ENCODE measurements around the gene ADAMTSL1.
"Not testable (repeated sequence)": the region's sequence is repeated elsewhere in the genome, so short reads cannot be mapped to it uniquely, and the experiment has no call there.

The ADAMTSL1 gene

DNA sequence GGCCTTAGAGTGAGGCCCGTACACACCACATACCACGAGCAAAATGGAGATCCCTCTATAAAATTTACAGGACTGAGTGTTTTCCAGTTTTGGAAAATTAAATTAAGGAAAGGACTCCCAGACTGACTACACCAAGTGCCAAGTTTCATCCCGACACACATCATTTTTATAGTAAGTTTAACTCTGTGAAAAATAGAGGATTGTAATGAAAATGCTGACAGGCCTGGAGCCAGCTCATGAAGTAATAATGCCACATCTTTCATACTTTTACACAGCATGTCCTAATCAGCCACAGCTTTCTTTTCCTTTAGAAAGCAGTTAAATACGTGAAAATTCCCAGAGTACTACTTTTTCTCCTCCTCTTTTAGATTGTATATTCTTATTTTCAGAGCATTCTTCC, 389.8 kb downstream of the ADAMTSL1 start:
- no peak for DNase-seq (ENCODE audit: low spot score)

DNA sequence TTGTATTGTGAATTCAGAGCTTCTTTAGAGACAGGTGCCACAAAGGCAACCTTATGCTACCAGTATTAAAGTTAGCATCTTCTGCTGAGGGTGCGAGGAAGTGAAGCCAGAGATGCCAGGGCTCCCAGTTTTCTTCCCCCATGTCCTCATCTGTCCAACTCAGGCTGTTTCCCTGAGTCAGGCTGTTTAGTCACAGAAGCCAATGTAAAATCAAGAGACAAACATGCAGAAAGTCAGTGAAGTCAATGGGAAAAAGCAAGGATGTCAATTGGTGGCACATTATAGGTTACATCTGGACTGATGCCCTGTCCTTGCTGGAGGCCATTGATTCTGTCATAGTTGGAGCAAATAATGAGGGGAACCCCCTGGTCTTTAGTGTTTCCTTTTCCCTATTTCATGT, 390.6 kb downstream of the ADAMTSL1 start:
- no peak for DNase-seq (ENCODE audit: low spot score)

DNA sequence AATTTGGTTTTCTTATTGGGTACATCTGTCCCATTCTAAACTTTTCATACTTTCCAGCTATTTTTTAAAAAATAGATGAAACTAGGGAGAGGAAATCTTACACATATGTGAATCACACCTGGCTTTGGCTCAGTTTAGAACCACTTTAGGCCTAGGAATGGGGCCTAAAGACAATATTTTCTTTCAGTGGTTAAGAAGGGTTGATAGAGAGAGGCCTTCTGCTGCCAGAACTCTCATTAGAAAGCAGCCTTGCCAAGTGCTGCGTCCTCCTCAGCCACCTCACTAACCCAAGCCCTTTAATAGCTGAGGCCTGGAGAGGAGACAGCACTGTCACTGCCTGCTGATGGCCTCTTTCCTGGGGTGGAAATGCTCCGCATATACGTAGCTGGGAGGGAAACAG, 391.6 kb downstream of the ADAMTSL1 start:
- no peak for DNase-seq (ENCODE audit: low spot score)

DNA sequence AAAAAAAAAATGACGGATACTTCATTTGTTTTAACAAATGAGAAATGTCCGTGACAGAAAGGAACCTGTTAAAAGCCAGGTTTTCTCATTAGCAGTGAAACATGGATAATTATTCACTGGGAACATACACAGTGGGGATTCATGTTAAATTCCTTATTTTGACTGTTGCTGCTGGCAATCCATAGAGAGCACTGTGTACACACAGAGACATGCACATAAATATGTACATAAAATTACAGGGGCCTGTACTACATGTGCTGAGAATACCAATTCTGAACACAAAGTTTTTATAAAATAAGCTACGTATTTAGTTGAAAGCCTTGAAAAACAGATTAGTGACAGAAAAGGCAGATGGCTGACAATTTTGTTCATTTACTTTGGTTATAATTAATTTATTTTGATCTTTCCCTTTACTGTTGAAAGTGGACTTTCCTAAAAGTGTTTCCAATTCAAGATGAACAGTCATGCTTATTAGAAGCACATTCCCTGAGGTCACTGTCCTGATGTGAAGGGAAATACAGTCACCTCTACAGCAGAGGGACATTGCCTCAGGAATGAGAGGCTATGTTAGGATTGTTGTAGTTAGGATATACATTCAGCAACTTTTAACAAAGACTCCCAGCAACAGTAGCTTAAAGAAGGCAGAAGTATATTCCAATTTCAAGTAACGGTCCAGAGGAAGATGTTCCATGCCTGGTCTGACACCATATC, 392.3 kb downstream of the ADAMTSL1 start:
- DNase-seq (ENCODE audit: low spot score), result no peak

DNA sequence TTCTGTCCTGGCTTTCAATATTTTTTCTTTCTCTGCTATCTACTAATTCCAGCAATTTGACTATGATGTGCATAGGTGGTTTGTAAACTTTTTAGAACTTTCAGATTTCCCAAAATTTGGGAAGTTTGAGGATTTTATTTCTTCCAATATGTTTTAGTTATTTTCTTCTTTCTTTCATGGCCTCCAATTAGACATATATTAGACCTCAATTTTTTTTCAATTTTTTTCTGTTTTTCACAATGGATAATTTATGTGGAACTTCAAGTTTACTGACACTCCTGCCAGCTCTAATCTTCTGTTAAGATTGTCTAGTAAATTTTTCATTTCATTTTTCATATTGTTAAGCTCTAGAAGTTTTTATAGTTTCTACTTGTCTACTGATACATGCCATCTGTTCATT, 395.8 kb downstream of the ADAMTSL1 start:
- DNase-seq (ENCODE audit: low spot score), result no peak

DNA sequence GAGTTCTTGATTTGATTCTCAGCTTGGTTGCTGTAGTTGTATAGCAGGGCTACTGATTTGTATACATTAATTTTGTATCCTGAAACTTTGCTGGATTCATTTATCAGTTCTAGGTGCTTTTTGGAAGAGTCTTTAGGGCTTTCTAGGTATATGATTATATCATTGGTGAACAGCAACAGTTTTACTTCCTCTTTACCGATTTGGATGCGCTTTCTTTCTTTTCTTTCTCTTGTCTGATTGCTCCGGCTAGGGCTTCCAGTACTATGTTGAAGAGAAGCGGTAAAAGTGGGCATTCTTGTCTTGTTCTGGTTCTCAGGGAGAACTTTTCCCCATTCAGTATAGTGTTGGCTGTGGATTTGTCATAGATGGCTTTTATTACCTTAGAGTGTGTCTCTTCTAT, 400.1 kb downstream of the ADAMTSL1 start:
- no peak for DNase-seq (ENCODE audit: low spot score)

DNA sequence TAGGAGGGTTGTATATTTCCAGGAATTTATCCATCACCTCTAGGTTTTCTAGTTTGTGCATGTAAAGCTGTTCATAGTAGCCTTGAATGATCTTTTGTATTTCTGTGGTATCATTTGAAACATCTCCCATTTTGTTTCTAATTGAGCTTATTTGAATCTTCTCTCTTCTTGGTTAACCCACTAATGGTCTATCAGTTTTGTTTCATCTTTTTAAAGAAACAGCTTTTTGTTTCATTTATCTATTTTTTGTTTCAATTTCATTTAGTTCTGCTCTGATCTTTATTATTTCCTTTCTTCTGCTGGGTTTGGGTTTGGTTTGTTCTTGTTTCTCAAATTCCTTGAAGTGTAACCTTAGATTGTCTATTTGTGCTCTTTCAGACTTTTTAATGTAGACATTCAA, 401.0 kb downstream of the ADAMTSL1 start:
- DNase-seq (ENCODE audit: low spot score), result not testable (repeated sequence)

DNA sequence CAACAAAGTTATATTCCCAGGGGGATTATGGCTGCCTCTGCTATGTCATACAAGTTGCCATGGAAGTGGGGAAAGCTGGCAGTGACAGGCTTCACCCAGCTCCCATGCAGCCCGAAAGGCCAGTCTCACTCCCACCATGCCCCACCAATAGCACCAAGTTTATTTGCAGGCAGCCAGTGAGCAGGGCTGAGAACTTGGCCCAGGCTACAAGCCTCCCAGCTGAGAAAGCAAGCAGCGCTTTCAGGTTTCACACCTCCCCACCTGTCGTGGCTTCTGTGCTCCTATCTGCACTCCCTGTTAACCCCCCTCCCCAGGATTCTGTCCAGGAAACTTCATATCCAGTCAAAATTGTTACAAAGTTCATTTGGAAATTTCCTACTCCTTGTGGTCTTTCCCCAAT, 404.0 kb downstream of the ADAMTSL1 start:
- DNase-seq (ENCODE audit: low spot score), result no peak

DNA sequence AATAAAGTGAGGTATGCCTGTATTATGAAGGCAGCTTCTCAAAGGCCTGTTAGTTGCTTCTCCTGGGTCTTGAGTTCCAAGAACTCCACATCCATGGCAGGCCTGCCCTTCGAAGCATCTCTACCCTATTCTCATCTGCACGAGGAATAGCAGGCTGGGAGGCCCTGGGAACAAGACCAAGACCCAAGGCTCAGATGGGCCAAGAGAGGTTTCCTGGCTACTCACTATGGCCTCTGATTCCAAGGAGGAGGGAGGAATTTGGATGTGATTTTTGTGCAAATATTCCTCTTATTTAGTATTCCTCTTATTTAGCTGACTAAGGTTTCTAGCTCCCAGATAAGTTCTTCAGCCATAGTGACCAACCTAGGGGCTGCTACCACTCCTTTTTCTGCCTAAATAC, 407.8 kb downstream of the ADAMTSL1 start:
- DNase-seq (ENCODE audit: low spot score), result no peak

DNA sequence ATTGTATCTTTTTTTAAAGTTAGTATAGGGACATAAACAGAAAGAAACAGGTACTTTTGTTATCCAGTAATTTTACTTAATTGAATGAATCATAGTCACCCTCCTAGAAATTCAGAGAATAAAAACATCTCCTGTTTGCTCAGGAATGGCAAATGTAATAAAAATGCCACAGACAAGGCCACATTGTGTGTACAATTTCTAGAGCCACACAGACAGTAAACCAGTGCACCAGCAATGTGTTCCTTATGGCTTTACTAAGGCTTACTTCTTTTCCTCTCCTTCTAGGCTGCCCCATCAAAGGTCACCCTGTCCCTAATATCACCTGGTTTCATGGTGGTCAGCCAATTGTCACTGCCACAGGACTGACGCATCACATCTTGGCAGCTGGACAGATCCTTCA, 413.6 kb downstream of the ADAMTSL1 start:
- no peak for DNase-seq (ENCODE audit: low spot score)

DNA sequence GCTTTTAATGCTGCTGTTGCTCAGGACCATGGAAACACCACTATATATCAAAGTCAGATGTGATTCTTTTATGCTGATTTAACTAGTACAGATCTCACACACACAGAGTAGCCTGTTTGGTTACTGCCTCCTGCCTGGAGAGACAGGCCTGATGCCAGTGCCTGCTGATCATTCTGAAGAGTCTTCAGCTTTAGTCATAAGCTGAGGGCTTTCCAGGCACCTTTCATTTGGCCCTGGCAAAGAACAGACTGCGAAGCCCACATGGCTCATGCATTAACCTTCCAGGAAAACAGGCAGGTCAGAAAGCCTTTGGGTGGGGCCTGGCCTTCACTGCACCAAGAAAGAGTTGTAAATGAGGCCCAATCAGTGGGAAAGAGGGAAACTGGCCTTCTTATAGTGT, 414.3 kb downstream of the ADAMTSL1 start:
- no peak for DNase-seq (ENCODE audit: low spot score)

DNA sequence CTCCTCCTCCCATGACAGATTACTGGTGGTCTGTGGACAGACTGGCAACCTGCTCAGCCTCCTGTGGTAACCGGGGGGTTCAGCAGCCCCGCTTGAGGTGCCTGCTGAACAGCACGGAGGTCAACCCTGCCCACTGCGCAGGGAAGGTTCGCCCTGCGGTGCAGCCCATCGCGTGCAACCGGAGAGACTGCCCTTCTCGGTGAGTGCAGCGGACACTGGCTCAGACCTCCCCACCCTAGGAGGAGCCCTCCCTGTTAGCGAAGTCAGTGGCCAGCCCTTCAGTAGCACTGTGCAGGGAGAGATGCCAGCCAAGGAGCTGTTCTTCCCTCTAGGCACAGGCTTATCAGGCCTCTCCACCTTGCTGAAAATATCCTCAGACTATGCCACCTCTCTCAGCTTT, 415.6 kb downstream of the ADAMTSL1 start:
- DNase-seq (ENCODE audit: low spot score), result no peak

DNA sequence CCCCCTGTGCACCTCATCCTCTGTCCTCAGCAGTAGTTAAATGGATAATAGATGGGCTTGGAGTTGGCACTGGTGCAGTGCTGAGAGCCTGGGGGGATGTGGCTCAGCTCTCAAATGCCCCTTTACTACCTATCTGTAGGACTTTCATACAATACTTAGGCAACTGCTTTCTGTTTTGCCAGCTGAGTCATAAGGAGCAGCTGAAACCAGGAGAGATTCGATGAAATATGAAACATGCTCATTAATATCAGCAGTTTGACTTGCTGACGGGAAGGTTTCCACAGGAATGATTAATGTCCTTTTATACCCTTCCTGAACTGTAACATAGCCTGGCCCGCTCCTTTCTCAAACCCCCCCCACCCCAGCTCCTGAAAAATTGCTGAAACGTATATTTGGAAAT, 416.4 kb downstream of the ADAMTSL1 start:
- no peak for DNase-seq (ENCODE audit: low spot score)

DNA sequence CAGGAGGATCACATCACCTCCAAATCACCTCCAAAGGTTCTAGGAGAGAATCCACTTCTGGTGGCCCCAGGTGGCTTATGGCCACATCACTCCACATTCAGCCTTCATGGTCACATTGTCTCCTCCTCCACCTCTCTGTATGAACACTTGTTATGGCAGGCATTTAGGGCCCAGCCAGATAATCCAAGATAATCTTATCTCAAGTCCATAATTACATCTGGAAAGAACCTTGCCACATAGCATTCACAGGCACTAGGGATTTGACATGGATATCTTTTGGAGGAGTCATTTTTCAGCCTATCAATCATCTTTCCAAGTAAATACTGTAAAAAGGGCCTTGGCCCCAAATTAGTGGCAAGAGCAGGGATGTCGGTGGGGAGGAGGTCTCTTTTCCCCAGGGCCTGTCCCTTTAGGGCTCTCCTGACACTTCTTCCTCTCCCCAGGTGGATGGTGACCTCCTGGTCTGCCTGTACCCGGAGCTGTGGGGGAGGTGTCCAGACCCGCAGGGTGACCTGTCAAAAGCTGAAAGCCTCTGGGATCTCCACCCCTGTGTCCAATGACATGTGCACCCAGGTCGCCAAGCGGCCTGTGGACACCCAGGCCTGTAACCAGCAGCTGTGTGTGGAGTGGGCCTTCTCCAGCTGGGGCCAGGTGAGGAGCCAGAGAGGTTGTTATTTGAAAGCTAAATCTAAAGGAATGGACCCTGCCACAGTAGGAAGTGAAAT, 418.2 kb downstream of the ADAMTSL1 start:
- no peak for DNase-seq (ENCODE audit: low spot score)

DNA sequence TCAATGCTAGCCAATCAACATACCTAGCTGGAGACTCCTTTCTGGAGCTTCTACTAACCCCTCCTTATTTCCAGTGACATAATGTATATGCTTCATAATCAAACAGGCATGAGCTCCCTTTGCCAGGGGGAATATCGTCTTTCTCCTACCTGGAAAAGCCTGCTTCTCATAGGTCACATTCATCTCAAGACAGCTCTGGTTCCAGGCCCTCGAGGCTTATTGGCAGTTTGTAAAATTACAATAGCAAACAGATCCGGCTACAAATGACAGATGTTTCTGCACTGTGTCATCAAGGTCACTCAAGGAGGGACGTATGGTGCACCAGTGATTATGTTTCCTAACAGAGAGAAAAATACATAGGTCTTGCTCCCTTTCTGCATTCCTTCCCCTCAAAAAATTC, 419.1 kb downstream of the ADAMTSL1 start:
- DNase-seq (ENCODE audit: low spot score), result no peak

DNA sequence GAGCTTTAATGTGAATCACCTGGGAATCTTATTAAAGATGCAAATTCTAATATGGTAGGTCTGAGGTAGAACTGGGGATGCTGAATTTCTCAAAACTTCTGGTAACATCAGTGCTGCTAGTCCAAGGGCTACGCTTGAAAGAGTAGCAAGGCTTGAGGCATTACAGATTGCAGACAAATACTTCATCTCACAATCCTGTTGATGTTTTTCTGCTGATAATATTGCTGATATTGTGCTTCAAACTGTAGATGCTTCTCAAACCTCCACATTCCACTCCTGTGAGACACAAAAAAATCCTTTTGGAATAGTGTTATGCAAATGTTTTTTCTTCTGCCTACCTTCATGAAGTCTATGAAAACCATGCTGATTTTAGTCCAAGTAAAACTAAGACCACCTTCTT, 419.5 kb downstream of the ADAMTSL1 start:
- DNase-seq (ENCODE audit: low spot score), result no peak

DNA sequence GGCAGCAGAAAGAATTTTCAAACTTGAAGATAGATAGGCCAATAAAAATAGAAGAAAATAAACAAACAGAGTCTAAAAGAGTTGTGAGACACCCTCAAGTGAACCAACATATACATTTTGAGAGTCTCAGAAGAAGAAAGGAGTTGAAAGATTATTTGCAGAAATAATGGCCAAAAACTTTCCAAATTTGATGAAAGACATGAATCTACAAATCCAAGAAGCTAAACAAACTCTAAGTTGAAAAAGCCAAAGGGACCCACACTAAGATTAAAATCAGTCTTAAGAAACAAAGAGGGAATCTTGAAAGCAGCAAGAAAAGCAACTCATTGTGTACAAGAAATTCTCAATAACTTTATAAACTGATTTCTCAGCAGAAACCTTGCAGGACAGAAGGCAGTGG, 422.1 kb downstream of the ADAMTSL1 start:
- no peak for DNase-seq (ENCODE audit: low spot score)

DNA sequence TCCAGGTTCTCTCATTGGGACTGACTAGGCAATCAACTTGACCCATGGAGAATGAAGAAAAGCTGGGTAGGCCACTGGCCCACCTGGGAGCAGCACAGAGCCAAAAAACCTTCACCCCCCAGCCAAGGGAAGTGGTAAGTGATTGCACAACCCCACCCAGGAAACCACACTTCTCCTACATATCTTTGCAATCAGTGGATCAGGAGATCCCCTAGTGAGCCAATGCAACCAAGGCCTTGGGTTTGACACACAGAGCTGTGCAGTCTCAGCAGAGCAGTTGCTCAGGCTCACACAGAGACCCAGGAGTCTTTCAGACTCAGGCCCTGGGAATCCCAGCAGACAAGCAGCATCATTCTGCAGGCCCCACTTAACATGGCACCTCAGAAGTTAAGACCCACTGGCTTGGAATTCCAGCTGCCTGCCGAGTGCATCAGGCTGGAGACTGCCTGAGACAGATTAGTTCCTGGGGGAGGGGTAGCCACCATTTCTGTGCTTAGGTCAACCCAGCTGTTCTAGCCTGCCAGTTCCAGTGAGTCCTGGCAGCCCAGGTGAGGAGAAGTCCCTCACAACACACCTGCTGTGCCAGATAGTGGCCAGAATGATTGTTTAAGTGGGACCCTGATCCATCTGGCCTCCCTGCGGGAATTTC, 422.7 kb downstream of the ADAMTSL1 start:
- DNase-seq (ENCODE audit: low spot score), result no peak

DNA sequence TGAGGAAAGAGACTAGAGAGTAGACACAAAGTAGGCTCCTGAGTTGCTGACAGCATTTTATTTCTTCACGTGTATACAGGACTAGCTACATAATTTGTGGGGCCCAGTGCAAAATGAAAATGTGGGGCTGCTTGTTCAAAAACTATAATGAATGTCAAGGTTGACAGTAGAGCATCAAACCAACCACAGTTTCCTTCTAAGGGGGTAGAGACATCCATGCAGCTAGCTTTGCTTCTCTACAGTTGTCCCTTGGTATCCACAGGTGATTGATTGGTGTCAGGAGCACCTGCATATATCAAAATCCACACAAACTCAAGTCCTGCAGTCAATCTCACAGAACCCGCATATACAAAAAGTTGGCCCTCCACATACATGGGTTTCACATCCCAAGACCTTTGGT, 429.5 kb downstream of the ADAMTSL1 start:
- no peak for DNase-seq (ENCODE audit: low spot score)

DNA sequence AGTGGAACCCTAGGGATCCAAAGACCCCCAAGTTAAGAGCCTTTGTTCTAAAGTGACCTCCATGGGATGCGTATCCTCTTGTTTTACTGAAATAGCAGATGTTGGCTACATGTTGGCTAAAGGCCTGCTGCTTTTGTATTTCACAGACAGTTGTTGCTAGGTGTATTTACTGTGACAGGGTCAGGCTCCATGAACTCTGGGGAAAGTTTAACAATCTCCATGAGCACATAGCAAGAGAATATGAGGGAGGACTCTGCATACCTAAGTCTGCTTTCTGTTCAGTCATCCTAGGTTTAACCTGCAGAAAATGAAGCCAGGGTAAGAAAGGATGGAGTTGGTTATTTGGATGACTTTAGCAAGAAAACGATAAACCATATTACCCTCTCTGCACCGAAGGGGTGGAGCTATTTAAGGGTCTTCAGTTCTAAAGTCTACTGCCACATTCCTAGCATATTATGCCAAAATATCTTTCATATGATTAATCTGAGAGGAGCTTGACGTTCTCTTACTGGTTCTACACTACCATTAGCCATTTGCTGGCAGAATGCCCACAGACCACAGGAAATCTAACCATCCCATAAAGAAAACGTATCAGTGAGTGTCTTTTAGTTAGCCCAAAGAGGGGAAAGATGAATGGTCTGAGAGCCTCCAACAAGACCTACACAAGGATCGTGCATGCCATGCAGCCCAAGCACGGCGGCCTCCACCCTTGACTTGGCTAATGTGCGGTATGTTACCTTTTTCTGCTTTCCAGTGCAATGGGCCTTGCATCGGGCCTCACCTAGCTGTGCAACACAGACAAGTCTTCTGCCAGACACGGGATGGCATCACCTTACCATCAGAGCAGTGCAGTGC, 431.3 kb downstream of the ADAMTSL1 start:
- no peak for DNase-seq (ENCODE audit: low spot score)

DNA sequence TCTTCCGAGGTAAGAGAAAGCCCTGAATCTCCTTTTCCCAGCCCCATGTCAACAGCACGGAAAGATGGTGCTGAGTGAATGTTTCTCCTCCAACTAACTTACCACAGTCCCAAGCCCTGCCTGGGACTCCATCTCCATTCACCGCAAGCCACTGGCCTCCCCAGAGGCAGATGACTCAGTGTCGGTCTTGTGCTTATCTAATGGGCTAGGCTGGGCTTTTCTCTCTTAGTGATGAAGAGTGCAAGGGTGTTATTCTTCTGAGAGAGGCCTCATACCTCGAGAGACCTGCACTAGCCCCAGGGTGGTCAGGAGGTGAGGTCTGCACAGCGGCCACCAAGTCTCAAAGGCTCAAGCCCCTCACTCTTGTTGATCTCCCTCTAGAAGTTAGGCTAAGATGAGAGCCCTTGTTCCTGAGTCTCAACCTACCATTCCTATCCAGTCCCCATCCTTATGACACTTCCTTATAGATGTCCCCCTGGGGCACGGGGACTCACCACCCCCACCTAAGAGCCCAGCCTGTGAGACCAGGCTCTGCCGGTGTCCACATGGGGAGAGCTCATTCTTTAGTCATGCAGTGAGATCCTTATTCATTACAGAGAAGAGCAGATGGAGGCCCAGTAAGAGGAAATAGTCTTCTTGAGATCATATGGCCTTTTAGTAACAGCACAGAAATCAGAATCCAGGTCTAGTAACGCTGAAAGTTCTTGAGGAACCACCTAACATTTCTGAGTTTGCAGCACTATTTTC, 432.1 kb downstream of the ADAMTSL1 start:
- DNase-seq (ENCODE audit: low spot score), result no peak

Measured in NAMALWA (cell line).